Measurements from ENCODE around the gene FDXACB1. TPM values are rescaled to one million over a fixed set of nuclear protein-coding genes. Genes with fewer than 3 reads are reported as not detected.

The FDXACB1 gene
- total and polyA plus RNA-seq, 9 donors, result 1.3 to 2.9 (median 1.8) TPM

- H3K4me1 ChIP-seq (ENCODE audit: insufficient read depth), result peaks cover 3% of the 10 kb centered on the region
- H3K27me3 ChIP-seq, result no peaks in the 10 kb centered on the region
- no peaks in the 10 kb centered on the region for H3K36me3 ChIP-seq
- H3K9me3 ChIP-seq, result no peaks in the 10 kb centered on the region
- H3K27ac ChIP-seq, result peak overlapping the region in 1 of 2 donors; percentile 85
- peak overlapping the region; percentile 94 for H3K4me3 ChIP-seq
- TF ChIP-seq EP300 (IDR thresholded peaks at IDR 0.05) (no peak), CTCF (IDR thresholded peaks at IDR 0.05) (no peak), POLR2A (IDR thresholded peaks at IDR 0.05) (no peak)
- intact Hi-C loops (cut with DNase I), result loop anchor here in 3 of 4 donors (5.0 to 10.0 kb wide), 3 partner anchors 107 to 214 kb away; partner anchors contain the start of genes SDHD (in 1 of the 3) and TIMM8B (in 1 of the 3)
- no peak for DNase-seq
These were observed 8.5 kb downstream of the FDXACB1 start for GRCh38 chr11:111870522-111870885.

- TF ChIP-seq CTCF (IDR thresholded peaks at IDR 0.05) (no peak), EP300 (IDR thresholded peaks at IDR 0.05) (no peak), POLR2A (IDR thresholded peaks at IDR 0.05) (no peak)
- no peaks in the 10 kb centered on the region for H3K27me3 ChIP-seq
- peaks cover 3% of the 10 kb centered on the region for H3K4me1 ChIP-seq (ENCODE audit: insufficient read depth)
- no peaks in the 10 kb centered on the region for H3K36me3 ChIP-seq
- no peaks in the 10 kb centered on the region for H3K9me3 ChIP-seq
- no peak overlapping the region for H3K27ac ChIP-seq
- no peak overlapping the region for H3K4me3 ChIP-seq
- intact Hi-C loops (cut with DNase I), result loop anchor here in 3 of 4 donors (5.0 to 10.0 kb wide), 3 partner anchors 107 to 215 kb away; partner anchors contain the start of genes SDHD (in 1 of the 3) and TIMM8B (in 1 of the 3)
- no peak for DNase-seq
- 89 to 97% (median 89%) methylated on average over 1 of the region's 1 CpG for WGBS, 3 donors
These were observed 8.9 kb downstream of the FDXACB1 start for GRCh38 chr11:111870113-111870512.

- H3K4me1 ChIP-seq (ENCODE audit: insufficient read depth), result no peaks in the 10 kb centered on the region
- no peak overlapping the region for H3K4me3 ChIP-seq
- H3K27me3 ChIP-seq, result no peaks in the 10 kb centered on the region
- no peaks in the 10 kb centered on the region for H3K36me3 ChIP-seq
- no peak overlapping the region for H3K27ac ChIP-seq
- 92 to 97% (median 95%) methylated on average over 3 of the region's 3 CpGs for WGBS, 3 donors
- no peaks in the 10 kb centered on the region for H3K9me3 ChIP-seq
- DNase-seq, result no peak
- TF ChIP-seq POLR2A (IDR thresholded peaks at IDR 0.05) (no peak), CTCF (IDR thresholded peaks at IDR 0.05) (no peak), EP300 (IDR thresholded peaks at IDR 0.05) (no peak)
- intact Hi-C loops (cut with DNase I), result no loop called here
These were observed 18.7 kb downstream of the FDXACB1 start for GRCh38 chr11:111860257-111860656.

GRCh38 chr11:111855506-111855905 is 23.5 kb downstream of the FDXACB1 start:
- intact Hi-C loops (cut with DNase I), result no loop called here
- no peak for DNase-seq
- H3K27ac ChIP-seq, result no peak overlapping the region
- H3K4me3 ChIP-seq, result no peak overlapping the region
- no peaks in the 10 kb centered on the region for H3K27me3 ChIP-seq
- H3K36me3 ChIP-seq, result no peaks in the 10 kb centered on the region
- no peak for TF ChIP-seq CTCF (IDR thresholded peaks at IDR 0.05)
- no peak for TF ChIP-seq POLR2A (IDR thresholded peaks at IDR 0.05)
- no peak for TF ChIP-seq EP300 (IDR thresholded peaks at IDR 0.05)
- no peaks in the 10 kb centered on the region for H3K9me3 ChIP-seq
- H3K4me1 ChIP-seq (ENCODE audit: insufficient read depth), result no peaks in the 10 kb centered on the region
